GM19395 (cell line): Measurements from ENCODE around the gene ERC1.
"Not testable (repeated sequence)": the region's sequence is repeated elsewhere in the genome, so short reads cannot be mapped to it uniquely, and the experiment has no call there.

Source experiments
- ATAC-seq: cut with Tn5 transposase; IDR thresholded peaks from one replicate; pipeline ENCODE4 v1.9.1; 2021; ENCODE audit warnings: mild to moderate bottlenecking, moderate library complexity; ENCODE audit not compliant: unreplicated experiment

ERC1 gene

DNA sequence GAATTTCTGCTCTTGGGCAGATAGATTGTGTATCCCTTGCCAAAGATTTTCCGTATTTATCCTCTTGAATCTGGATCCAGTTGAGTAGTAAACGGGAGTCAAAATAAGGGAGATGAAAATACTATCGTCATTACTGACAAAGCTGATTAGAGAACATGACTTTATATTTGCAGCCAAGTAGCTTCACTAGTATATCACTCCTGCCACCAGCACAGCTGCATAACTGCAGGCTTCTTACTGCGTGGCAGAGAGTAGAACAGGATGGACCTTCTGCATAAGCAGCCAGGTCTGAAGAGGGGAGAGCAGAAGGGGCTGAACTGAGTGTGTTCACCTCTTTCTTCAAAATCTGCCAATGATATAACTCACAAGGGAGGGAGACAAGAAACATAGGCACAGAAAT lies 319.6 kb downstream of the ERC1 start:
- no peak for ATAC-seq

DNA sequence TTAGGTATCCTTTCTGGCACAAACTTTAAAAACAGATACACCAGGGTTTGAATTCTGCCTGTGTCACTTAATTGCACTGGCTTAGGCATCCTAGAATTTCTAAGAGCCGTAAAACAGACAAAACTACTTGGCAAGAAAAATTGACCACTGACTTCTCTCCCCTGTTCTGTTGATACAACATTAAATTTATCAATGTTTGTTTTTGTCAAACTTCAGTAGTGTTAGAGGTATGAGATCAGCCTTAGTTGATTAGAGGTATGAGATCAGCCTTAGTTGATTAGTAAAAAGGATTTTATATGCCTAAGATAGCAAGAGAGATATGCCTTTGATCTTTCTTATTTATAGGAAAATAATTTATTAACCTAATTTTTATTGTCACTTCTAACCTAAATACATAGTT lies 320.1 kb downstream of the ERC1 start:
- ATAC-seq: no peak

DNA sequence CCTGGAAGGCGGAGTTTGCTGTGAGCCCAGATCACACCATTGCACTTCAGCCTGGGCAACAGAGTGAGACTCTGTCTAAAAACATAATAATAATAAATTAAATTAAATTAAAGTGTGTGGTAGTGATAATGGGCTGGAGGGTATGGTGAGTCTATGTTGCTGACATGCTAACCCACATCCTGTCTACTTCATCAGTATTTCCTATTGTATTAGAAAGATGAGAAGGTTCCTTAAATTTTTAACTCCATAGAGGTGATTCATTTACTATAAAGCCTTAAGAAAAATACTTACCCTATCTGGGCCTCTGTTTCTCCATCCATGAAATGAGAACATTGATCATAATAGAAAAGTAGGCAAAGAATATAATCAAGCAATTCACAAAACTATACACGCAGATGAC lies 322.9 kb downstream of the ERC1 start:
- no peak for ATAC-seq

DNA sequence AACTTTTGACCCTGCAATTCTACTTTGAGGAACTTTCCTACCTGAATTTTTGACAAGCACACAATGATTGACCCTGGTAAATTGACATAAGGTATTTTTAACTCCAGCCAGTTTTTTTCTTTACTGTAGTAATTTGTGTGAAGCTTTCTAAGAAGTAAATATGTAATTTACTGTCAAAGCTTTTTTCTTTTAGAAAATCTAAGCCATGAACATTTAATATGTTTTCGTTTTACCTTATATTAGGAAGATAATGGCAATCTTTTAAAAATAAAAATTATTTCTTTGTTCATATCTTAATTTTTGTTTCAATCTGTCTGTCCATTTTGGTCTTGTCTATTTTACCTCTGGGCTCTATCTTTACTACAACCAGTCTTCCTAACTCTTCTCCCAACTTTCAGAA lies 323.5 kb downstream of the ERC1 start:
- ATAC-seq: no peak

DNA sequence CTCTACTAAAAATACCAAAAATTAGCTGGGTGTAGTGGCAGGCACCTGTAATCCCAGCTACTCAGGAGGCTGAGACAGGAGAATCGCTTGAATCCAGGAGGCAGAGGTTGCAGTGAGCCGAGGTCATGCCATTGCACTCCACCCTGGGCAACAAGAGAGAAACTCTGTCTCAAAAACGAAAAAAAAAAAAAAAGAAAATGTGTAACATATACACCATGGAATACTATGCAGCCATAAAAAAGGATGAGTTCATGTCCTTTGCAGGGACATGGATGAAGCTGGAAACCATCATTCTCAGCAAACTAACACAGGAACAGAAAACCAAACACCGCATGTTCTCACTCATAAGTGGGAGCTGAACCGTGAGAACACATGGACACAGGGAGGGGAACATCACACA lies 326.0 kb downstream of the ERC1 start:
- not testable (repeated sequence) for ATAC-seq

DNA sequence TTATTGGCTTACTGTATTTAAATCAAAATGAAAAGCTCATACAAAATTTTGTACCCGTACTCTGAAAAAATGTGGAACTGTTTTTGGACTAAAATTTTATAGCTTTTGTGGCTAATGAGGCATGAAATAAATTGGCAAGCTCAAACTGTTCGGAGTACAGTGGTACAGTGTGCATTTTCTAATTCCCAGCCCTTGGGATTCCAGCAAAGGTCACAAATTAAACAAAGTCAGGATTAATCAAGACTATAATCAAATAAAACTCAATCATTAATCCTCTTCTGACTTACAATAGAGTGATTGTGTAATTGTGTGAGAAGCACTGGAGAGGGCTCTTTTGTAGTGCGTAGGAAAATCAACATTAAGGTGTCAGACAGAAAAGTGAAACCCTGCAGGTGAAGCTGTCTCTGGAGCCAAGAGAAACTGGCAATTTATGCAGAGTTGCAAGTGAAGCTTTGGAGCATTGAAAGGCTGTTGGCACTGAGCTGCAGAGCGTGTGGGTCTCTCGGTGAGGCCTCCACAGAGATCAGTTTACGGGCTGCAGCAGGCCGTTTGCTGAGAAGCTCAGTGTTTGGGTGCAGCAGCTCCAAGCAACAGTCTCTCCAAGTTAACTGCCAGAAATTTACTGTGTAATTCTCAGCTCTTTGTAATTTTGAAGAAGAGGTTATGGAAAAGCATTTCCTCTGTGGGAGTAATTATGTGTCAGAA lies 327.5 kb downstream of the ERC1 start:
- no peak for ATAC-seq

DNA sequence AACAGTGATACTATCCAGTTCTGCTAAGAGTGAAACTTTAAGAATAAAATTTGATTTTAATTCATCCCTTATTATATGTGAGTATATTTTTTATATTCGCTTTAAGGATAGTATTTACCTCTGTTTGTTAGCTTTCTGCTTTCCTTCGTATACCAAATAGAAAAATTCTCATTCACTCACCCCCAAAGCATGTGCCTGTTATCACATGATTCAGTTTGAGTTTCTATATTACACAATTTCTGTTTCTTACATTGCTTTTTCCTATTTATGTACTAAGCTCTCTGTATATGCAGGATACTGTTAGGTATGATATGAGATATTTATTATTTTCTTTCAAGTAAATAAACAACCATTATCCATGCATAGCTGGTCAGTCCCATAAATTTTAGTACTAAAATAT lies 328.2 kb downstream of the ERC1 start:
- no peak for ATAC-seq

DNA sequence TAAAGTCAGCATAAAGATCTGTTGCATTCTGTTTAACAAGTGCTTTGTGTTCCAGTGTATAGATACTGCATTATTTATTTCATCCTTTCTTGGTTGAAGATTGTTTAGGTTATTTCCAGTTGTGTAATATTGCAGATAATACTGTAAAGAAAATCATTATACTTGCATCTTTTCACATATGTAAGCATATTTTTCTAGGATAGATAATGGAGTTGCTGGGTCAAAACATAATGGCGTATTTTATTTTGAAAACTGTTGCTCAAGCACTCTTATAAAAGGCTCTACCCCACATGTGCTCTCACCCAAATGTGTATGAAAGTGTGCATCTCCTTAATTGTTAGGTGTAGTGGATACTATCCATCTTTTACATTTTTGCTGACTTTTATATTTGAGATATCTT lies 329.0 kb downstream of the ERC1 start:
- ATAC-seq: no peak

DNA sequence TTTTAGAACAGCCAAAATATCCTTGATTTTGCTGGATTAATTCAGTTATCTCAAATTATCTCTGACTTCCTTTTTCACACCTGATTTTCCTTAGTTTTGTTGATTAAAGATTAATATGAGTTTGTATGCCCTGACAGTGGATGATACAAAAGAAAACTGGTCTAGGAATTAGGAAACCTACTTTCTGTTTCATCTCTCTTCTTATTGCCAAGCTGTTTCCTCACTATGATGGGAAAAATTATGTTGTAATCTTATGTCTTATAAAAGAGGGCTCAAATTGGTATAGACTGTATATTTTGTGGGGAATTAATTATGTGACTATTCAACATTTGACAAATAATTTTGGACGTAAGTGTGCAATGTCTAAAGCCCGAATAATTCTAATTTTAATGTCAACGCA lies 331.8 kb downstream of the ERC1 start:
- ATAC-seq: no peak

DNA sequence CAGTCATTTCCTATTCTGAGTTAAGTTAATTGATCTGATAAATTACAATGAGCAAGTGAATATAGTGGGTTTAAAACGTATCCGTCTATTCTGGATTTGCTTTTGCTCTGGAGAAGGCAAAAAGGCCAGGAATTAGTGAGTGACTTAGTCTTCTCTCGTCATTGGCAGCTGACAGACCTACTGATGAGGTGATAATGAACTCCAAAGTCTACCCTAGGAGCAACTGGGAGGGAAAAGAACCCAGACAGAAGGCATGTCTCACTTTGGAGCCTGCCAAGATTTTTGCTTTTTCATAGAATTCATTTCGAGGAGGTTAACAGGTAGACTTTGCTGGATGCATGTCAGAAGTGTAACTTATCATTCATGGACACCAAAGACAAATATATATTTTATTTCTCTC lies 333.1 kb downstream of the ERC1 start:
- no peak for ATAC-seq

DNA sequence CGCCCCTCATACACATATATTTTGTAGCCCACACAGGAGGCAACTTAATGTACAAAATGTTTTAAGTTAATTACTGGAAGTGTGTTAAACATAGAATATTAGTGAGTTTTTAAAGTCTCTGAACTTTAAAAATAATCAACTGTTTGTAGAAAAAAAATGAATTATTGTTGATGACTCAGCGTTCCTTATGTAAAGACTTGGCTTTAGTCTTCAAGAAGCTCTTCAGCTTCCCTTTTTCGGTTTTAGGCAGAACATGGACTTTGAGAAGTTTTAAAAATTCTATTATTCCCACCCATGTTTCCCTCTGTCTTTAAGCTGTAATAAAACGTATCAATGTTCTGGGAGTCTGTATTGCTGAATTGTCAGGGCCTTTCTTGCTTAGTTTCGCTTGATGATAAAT lies 333.9 kb downstream of the ERC1 start:
- no peak for ATAC-seq

DNA sequence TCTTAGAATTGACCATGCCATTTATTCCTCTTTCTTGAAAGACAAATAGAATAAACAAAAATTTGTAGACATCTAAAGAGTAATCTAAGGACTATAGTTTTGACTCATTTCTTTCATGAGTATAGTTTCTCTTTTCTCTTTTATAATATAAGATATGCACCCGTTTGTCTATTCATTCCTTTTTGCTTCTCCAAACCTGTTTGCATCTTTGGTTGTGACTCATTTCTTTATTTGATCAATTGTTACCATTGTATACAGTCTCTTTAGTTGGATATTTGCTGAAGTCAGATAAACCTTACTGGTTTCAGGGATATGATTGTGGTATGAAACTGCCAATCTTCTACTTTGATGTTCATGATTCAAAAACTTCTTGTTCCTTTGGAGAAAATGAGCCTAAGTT lies 334.6 kb downstream of the ERC1 start:
- no peak for ATAC-seq

DNA sequence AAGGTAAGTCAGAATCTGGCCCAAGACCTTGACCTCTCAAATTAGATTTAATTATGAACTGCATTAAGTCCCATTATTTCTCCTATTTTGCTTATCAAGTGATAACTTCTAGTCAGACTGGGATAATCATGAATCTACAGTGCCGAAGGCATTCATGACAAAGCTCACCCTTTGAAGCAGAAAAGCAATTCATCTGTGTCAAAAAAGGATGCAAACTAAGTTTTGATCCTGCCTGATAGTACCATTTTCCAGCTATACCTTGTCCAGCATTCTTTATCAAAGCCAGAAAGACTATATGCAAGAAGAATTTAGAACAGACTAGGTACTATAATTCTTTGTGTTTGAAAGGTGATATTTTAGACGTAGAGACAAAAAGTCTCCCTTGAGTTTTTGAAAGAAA lies 335.2 kb downstream of the ERC1 start:
- no peak for ATAC-seq

DNA sequence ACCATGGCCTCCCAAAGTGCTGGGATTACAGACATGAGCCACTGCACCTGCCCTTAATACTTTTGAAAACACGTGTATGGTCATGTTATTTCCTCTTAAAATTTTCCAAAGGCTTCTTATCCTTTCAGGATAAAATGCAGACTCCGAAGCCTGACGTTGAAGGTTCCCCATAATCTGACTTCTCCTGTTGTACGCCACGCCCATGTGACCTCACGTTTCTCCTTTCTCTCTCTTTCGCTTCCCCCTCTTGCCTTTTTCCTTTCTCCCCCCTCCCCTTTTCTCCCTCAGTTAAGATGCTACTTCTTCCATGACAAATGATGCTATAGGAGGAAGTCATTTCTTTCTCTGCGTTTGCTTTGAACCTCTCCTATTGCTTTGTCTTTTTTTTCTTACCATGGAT lies 337.4 kb downstream of the ERC1 start:
- no peak for ATAC-seq

DNA sequence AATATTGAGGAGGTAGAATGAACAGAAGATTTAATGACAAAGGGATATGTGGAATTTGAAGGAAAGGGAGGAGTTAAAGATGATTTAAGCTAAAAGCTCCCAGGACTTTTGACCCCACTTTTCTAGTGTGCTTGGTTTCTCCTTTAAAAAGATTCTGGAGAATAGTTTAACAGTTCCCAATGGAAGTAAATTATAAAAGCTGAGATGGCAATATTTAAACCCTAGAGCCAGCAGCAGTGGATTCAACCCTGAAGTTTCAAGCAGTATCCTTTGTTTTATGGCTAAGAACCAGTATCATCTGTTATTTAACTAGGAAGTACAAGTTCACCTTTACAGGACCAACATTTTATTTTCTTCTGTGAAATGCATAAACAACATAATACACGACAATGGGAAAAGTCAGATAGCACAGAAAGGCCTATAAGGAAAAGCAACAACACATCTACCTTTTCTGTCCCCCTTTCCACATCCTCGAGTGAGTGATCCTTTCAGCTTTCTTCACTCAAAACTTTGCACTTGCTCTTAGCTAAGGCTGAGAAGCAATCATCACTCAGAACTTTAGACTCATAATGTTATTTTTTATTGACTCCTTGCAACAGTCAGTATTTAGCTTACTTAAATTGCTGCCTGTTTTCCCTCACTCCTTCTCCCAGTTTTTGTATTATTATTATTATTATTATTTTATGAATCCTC lies 338.9 kb downstream of the ERC1 start:
- ATAC-seq: no peak

DNA sequence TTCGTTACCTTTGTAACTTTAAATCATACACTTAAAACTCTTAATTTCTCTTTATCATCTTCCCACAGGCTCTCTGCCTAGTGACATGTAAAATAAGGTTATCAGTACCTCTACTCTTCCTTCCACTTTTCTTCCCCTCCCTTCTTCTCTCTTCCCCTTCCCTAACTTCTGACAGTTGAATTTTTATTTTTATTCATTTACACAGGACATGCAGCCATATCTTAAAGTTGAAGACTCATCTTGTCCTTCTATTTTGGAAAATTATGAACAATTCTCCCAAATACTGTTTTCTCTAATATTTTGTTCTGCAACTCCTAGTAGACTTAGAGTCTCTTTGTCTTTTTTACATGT lies 339.4 kb downstream of the ERC1 start:
- ATAC-seq: no peak

DNA sequence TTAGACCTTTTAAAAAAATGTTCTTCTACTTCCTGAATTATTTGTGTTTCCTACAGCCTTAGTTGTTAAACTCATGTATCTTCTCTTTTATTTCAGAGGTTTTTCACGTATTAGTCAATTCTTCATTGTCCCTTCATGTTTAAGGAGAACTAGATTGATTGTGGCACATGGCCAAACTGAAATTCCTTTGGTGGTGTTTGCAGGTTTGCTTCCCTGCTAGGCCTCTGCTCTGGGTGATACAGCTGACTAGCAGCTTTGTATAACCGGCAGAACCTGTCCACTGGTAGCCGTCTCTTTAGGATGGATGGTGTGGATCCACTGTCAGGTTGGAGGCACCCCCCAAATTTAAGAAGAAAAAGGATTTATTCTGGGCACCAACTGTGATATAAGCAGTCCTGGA lies 341.3 kb downstream of the ERC1 start:
- ATAC-seq: no peak

DNA sequence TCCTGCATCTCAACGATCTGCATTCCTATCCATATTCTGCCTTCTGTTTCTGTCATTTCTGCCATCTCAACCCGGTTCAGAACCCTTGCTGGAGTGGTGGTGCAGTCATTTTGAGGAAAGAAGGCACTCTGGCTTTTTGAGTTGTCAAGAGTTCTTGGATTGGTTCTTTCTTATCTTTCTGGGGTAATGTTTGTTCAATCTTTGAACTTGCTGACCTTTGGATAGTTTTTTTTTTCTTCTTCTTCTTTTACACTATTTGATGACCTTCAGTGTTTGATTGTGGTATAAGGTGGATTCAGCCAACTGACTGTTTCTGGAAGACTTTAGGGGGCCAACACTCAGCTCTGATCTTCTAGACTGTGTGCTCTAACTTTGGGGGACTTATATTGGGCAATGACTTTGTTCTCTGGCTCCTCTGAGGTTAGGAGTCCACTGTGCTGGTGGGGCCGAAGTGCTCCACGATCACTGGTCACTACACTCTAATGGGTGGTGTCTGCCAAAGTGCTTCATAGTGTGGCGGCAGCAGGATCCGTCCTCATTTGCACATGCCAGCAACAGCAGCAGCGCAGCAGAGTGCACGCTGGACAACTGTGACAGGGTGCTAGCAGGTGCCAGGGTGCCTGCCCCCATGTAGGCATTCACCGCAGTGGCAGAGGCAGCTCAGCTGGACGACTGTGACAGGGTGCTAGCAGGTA lies 347.6 kb downstream of the ERC1 start:
- no peak for ATAC-seq

DNA sequence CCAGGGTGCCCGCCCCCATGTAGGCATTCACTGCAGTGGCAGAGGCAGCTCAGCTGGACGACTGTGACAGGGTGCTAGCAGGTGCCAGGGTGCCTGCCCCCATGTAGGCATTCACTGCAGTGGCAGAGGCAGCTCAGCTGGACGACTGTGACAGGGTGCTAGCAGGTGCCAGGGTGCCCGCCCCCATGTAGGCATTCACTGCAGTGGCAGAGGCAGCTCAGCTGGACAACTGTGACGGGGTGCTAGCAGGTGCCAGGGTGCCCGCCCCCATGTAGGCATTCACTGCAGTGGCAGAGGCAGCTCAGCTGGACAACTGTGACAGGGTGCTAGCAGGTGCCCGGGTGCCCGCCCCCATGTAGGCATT lies 348.1 kb downstream of the ERC1 start:
- not testable (repeated sequence) for ATAC-seq

DNA sequence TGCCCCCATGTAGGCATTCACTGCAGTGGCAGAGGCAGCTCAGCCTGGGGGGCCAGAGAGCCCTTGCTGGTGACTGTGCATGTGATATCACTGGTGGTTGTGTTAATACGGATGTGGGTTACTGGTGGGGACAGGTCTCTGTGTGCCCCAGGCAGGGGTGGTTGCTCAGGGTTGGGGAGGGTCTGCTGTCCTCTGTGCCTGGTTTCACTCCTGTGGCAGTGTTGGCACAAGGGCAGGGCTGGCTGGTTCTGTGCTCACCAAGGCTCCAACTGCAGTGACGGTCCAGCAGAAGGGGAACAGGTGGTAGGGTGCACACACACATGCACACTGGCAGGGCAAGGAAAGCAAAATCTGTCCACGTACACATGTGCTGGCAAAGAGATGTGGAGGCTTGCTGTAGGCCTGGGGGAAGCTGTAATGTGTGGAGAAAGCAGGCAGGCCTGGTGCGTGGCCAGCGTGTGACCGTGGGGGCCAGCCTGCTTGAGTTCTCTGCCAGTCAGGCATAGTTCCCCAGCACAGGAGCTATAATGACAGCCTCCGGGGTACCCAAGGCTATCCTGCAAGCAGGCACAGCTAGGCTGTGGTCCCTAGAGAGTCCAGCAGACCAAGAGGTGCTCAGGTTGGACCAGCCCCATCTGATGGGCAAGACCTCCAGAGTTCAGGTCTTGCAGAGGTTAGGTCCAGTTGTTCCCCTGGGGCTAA lies 348.7 kb downstream of the ERC1 start:
- ATAC-seq: no peak

DNA sequence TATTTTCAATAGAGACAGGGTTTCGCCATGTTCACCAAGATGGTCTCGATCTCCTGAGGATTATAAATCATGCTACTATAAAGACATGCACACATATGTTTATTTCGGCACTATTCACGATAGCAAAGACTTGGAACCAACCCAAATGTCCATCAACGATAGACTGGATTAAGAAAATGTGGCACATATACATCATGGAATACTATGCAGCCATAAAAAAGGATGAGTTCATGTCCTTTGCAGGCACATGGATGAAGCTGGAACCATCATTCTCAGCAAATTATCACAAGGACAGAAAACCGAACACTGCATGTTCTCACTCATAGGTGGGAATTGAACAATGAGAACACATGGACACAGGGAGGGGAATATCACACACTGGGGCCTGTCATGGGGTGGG lies 350.2 kb downstream of the ERC1 start:
- ATAC-seq: not testable (repeated sequence)

DNA sequence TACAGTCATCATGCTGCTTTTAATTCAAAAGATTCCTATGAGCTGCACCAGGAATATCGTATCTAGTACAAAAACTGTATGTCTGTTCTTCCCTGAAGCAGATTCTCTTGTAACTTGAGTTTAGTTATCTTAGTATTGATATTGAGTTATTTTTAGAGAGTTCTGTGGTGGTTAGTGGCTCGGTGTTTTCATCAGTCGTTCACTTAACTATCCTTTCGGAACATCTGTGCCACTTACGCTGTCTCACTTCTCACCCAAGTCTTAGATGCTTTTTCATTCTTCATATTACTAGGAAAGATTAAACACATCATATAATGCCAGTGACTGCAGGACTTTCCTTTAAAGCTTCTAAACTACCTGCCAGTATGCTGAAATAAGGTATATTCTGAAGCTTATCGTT lies 352.4 kb downstream of the ERC1 start:
- no peak for ATAC-seq
